D341Med (cell line): Measurements from ENCODE around the gene FLOT2.
"Not testable (repeated sequence)": the region's sequence is repeated elsewhere in the genome, so short reads cannot be mapped to it uniquely, and the experiment has no call there.

Experiments
- DNase-seq: peaks from one replicate; pipeline ENCODE4 v3.0.0; 2012; ENCODE audit warnings: low spot score

Gene FLOT2

GRCh38 chr17:28895794-28896447, 1.6 kb downstream of the FLOT2 start:
- DNase-seq: peak; percentile 43

DNA sequence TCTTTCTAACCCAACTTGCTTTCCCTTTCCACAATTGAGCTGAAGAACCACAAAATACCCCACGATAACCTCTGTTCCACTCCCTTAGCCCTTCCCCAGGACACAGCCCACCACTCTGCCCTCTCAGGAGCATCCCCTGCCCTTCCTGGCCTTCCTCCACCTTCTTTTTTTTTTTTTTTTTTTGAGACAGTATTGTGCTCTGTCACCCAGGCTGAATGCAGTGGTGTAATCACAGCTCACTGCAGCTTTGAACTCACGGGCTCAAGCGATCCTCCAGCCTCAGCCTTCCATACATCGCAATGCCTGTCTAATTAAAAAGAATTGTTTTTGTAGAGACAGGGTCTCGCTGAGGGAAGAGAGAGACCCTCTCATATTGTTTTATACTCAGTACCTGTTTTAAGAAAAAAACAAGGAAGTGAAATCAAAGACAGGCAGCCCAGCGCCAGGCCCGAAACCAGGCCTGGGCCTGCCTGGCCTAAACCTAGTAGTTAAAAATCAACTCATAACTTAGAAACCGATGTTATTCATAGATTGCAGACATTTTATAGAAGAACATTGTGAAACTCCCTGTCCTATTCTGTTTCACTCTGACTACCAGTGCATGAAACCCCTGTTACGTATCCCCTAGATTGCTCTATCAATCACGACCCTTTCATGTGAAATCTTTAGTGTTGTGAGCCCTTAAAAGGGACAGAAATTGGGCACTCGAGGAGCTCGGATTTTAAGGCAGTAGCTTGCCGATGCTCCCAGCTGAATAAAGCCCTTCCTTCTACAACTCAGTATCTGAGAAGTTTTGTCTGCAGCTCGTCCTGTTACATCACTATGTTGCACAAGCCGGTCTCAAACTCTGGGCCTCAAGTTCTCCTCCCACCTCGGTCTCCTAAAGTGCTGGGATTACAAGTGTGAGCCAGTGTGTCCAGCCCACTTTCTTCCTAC, 4.0 kb downstream of the FLOT2 start:
- not testable (repeated sequence) for DNase-seq

- no peak for DNase-seq
Observed at GRCh38 chr17:28892024-28892423, 5.5 kb downstream of the FLOT2 start.

GRCh38 chr17:28891201-28891600, 6.3 kb downstream of the FLOT2 start:
- no peak for DNase-seq

DNA sequence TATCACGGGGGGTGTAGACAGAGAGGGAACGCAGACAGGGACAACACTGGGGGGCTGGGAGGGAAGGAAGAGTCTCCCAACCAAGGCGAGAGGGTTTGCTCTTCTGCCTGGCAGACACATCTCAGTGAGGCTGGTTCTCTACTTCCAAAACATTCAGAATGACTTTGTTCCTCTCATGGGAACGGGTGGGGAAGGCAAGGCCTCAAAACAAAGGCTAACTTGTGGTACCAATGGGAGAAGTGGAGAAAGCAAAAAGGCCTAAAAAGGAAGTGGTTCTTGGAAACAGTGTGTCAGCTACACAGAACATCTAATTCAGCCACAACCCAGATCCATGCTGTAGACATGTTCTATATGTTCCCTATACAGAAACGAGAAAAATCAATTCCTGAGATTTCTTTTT, 7.5 kb downstream of the FLOT2 start:
- DNase-seq: no peak

DNA sequence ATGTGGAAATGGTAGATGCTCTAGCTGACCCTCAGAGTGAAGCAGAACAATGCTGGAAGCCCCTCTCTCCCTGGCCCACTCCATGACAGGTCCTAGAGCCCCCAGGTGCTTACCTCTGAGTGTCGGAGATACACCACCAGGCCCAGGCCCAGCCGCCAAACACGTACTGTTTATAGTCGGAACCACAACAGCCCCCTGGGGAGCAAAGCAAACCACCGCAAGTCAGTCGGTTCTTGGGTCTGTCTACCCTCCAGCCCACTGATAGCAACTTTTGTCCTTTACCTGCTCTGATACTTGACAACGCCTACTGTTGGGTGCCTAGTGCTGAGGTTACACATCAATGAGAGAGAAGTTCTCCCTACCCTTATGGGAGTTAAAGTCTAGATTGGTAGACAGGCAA, 8.7 kb downstream of the FLOT2 start:
- DNase-seq: no peak

DNA sequence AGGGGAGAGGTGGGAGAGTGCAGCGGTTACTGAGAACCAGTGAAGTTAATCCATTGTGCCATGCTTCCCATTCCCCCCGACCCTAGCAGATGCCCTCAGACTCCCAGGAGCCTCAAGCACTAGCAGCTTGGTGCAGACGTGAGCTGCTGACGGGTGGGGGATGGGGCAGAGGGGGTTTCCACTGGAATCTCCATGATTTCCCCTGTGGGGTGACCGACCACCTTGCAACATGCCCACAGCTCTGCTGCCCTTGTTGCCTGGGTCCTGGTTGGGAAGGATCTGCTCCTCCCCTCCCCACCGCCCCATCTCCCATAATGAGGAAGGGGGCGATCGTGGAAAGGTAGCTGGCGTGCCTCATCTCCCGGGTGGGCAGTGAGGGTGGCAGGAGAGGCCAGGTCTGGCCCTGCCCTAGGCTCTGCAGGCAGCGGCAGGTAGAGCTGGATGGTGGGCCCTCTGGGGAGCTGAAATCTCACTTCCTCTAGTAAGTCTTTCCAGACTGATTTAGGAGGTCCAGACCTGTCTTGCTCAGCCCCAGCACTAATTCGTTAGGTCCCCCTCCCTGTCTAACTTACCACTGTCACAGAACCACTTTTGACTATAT, 9.6 kb downstream of the FLOT2 start:
- peak; percentile 30 for DNase-seq

GRCh38 chr17:28885951-28886350, 11.6 kb downstream of the FLOT2 start:
- DNase-seq: peak; percentile 37

- DNase-seq: peak; percentile 26
Observed at GRCh38 chr17:28885363-28885762, 12.2 kb downstream of the FLOT2 start.

DNA sequence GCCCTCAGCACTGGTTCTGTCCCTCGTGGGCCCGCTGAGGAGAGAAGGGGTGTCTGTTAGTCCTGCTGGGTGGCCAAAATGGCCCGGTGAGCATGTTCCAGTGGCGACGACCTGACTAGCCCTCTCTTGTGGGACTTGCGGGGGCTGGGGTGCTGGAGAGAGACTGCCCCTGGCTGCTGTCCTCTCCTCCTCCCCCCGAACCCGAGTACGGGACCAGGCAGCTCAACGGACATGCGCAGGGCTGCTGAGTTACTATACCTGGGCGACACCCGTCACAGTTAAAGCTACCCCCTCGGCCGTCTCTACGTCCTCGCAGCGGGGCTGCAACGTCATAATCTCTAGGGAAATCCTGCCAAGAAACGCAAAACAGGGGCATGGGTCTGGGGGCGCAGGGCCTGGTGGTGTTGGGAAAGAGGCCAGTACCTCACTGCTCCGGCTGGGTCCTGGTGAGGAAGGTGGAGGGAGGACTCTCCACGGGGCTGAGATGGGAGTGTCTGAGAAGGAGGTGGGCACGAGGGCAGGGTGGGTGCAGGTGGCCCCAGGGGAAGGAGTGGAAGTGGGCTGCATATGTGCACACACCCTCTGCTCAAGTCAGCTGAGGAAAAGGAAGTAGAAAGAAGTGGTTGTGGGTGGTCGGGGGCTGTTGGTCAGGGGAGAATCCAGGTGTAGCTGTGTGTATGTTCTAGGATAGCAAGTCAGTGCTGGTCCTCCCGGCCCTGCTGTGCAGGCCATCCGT, 13.4 kb downstream of the FLOT2 start:
- peak; percentile 38 for DNase-seq

DNA sequence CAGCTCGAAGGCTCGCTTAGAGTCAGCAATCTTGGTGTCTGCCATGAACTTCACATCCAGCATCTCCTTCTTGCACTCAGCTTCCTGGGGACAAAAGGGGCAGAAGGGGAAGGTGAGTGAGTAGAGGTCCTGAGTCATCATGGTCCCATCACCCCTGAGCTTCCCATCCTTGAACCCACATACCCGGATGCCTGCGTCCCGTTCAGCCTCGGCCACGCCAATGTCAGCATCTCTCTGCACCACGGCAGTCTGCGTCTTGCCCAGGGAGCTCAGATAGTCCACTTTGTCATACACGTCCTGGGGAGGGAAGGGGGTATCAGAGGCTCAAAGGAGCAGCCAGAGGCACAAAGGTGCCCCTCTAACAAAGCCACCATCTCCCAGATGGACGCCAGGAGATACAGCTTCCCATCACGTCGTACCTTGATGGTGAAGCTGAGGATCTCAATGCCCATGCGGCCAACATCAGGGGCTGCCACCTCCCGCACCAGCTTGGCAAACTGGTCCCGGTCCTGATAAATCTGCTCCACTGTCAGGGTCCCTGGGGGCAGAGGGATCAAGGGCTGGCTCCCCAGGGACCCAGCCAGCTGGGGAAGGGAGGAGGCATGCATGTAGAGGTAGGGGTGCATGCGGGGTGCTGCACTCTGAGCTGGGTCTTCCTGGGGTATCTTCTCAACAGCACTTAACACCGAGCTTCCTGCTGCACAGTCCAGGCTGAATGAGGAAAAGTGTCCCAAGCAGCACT, 15.2 kb downstream of the FLOT2 start:
- DNase-seq: peak; percentile 64

DNA sequence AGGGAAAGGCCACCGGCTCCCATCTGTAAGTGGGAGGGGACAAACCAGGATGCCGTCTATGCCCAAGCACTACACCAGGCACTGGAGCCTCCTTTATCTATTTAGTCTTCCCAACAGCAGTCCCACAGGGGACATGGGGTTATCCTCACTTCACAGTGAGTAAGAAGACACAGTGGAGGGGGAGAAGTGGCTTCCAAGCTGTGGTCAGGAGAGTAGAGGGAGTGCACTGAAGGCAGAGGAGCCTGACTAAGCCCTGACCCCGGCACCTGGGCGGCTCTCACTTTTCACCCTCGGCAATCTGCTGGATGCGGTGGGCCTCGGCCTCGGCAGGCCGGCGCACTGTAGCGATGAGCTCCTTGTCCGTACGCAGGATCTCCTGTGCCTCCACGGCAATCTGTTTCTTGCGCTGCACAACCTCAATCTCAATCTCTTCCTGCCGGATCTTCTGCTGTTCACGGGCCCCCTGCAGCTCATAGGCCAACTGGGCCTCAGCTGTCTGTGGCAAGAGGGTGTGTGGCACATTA, 15.9 kb downstream of the FLOT2 start:
- DNase-seq: peak; percentile 40

- no peak for DNase-seq
Observed at GRCh38 chr17:28880572-28880945, 17.0 kb downstream of the FLOT2 start.

- DNase-seq: peak; percentile 38
Observed at GRCh38 chr17:28879886-28880571, 17.5 kb downstream of the FLOT2 start.

- DNase-seq: peak; percentile 86
Observed at GRCh38 chr17:28878981-28879380, 18.6 kb downstream of the FLOT2 start.

DNA sequence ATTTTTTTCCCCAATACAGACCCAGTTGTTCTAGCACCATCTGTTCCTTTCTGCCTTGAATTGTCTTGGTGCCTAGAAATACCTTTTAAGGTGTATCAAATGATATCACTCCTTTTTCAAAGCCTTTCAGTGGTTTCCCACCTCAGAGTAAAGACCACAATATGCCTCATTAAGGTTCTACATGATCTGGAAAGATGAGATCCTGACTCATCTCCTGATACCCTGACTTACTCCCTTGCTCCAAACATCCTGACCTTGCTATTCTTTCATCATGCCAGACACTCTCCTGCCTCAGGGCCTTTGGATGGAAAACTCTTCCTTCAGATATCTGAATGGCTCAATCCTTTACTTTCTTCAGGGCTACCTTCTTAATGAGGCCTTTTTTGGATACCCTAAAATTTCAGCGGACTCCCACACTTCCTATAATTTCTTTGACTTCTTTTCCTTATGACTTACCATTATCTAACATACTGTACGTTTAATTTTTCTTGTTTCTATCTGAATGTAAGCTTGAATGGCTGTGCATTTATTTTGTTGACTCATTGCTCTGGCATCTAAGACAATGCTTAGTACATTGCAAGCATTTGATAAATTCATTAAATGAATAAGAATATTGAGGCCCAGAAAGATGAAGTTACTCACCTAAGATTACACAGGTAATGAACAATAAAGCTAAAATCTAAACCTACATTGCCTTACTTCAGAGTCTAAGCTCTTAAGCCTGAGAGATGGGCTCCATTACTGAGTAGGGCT, 19.2 kb downstream of the FLOT2 start:
- no peak for DNase-seq

DNA sequence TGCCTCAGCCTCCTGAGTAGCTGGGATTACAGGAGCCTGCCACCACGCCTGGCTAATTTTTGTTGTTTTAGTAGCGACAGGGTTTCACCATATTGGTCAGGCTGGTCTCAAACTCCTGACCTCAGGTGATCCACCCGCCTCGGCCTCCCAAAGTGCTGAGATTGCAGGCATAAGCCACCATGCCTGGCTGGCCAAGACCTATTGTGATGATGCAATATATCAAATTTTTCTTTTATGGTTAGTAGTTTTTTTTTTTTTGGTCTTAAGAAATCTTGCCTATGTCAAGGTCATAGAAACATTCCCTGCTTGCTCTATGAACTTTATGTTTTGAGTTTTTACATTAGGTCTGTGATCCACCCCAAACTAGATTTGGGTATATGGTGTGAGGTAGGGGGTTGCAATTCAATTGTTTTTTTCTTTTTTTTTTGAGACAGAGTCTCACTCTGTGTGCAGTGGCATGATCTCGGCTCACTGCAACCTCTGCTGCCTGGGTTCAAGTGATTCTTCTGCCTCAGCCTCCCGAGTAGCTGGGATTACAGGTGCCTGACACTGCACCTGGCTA, 20.3 kb downstream of the FLOT2 start:
- DNase-seq: not testable (repeated sequence)

GRCh38 chr17:28875848-28876550, 21.5 kb downstream of the FLOT2 start:
- no peak for DNase-seq

DNA sequence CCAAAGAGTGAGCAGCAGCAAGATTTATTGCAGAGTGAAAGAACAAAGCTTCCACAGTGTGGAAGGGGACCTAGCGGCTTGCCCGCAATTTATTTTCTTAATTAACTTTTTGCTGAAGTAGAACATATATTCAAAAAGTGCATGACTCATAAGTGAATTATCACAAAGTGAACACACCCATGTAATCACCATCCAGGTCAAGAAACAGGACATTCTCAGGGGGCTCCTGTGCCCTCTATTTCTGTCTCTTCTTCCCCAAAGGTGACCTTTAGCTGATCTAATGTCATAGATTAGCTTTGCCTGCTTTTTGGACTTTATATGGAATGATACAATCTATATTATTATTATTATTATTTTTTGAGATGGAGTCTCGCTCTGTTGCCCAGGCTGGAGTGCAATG, 22.8 kb downstream of the FLOT2 start:
- DNase-seq: no peak
